Brain pericyte (primary cell): Measurements from ENCODE around the gene USP53.
"Not testable (repeated sequence)": the region's sequence is repeated elsewhere in the genome, so short reads cannot be mapped to it uniquely, and the experiment has no call there.

Experiments
- DNase-seq: peaks from one replicate; pipeline ENCODE4 v3.0.0-alpha.2; 2012; ENCODE audit warnings: low read depth, low spot score

USP53 gene

GRCh38 chr4:119315036-119315435 is 102.5 kb downstream of the USP53 start:
- DNase-seq = no peak

- DNase-seq = no peak
These were observed 105.5 kb downstream of the USP53 start for GRCh38 chr4:119317990-119318389.

DNA sequence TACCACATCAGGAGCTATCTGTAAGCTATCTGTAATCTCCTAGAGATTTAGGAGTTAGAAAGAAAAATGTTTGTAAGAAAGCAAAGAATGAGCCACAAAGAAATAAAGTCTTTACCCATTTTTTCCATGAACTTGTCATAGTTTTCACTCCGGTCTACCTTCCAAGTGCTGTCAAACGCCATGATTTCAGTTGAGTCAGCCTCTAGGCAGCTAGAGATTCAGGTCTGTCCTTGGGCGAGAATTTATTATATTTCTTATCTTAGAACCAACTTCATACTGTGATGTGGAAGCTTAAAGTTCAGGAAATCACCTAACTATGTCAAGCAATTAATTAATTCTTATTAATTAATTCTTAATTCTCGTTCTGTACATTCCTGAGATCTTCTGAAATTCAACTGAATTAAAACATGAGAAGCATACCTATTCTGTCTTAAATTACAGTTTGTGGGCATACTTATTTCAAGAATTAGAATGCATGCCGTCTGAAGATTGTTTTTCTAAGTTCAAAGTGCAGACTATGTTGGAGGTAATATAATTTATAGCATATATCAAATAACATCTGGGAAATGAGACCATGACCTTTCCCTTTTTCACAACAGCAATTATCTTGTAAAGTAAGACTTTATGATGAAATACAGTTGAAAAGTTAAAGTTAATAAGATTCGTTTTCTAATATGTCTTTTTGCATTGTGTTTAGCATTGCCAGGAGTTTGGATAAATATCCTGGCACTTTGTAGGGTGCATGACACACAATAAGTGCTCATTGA is 109.6 kb downstream of the USP53 start, which contains the start of gene FABP2:
Gene FABP2, minus strand, starts transcription at position 218 of the 767 bp plus-strand sequence. Its CDS starts 36 bp downstream, at position 182.
- no peak for DNase-seq

DNA sequence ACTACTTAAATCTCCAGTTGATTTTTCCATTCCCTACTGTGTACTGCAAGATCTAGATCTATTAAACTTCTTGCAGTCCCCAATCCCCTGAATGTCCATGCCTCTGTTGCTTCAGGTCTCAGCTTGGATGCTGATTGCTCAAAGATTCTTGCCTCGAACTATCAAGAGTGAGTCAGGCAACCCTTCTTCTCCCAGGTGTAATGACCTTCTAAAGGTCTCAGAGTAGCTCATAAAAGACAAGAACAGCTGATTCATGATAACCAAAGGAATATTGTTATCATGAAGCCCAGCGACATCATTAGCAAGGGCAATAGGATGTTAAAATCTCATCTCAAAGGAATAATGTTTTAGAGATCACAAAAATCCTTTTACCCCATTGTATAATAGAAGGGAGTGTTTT is 116.2 kb downstream of the USP53 start:
- DNase-seq = no peak

DNA sequence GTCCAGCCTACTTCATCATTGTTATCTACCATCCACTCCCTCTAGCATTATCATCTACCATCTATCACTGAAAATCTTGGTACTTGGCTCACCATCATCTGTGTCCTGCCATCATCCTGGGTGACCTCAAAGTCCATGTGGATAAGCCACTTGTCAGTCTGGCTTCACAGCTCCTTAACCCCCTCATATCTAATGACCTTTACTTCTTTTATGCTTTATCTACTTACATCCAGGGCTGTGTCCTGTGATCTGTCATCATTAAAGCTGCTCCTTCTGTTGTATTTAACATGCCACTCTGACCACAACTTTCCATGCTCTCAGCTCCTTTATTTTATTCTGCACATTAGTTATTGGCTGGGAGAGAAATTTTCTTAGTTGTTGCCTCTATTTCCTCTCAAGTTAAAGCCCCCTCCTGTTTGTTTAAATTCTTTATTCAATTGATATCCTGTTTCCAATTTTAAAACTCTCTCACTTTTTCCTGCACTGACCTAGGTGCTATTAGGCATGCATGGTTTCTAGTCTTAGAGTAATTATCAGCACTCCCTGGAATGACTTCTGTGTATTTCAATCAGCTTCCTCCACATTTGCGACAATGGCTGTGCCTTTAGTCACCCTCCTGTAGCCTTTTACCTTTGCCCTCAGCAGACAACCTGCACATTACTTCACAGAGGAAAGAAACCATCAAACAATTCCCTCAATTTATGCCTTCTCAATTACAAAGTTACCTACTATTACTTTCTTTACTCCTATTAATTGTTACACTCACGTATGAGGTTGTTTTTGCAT is 117.5 kb downstream of the USP53 start:
- DNase-seq = no peak

- not testable (repeated sequence) for DNase-seq
These were observed 123.9 kb downstream of the USP53 start for GRCh38 chr4:119336332-119336979.

DNA sequence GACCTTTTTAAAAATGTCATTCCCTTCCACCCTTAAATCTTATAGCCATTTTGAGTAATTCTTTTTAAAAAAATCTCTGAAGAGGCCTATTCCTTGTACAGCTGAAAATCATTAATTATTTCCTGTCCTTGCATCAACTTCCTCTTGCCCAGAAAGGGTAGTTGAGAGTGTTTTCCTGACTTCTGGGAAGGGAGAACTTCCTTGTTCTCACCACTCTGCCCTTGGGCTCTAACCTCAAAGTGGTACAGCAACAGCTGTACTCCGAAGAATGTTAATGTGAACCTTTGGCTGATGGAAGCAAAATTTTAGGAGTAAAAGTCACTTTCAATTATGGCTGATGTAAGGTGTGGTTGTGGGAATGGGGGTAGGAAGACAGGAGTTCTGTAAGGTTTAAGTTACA is 124.5 kb downstream of the USP53 start:
- no peak for DNase-seq

- not testable (repeated sequence) for DNase-seq
These were observed 127.4 kb downstream of the USP53 start for GRCh38 chr4:119339895-119340294.

DNA sequence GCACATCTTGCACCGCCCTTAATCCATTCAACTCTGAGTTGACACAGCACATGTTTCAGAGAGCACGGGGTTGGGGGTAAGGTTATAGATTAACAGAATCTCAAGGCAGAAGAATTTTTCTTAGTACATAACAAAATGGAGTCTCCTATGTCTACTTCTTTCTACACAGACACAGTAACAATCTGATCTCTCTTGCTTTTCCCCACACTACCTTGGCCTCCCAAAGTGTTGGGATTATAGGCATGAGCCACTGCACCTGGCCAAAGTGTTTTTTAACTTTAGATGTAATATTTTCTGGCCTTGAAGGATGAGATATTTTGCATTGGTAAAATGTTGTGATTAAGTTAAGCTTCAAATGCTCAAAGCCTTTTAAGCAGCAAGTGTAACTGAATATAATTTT is 130.8 kb downstream of the USP53 start:
- not testable (repeated sequence) for DNase-seq
